Measurements from ENCODE around the gene TARS1.

DNA sequence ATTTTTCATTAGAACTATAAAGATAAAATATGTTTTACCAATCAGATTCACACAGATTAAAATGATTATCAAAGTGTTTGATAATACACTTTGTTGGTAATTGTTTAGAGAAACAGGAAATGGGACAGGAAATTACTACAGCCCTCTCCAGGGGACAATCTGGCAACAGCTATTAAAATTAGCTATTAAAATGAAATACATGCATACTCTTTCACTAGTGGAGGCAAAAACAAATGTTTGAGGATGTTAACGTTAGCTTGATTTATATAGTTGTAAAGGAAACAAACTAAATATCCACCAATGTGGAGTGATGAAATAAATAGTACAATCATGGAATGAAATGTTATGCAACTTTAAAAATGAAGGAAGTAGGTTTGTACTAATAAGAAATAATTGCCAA is 53.7 kb downstream of the TARS1 start:
- TF ChIP-seq POLR2AphosphoS5 (IDR thresholded peaks at IDR 0.05) (no peak), POLR2A (IDR thresholded peaks at IDR 0.05) (no peak)
- TF ChIP-seq, protein P1, sequence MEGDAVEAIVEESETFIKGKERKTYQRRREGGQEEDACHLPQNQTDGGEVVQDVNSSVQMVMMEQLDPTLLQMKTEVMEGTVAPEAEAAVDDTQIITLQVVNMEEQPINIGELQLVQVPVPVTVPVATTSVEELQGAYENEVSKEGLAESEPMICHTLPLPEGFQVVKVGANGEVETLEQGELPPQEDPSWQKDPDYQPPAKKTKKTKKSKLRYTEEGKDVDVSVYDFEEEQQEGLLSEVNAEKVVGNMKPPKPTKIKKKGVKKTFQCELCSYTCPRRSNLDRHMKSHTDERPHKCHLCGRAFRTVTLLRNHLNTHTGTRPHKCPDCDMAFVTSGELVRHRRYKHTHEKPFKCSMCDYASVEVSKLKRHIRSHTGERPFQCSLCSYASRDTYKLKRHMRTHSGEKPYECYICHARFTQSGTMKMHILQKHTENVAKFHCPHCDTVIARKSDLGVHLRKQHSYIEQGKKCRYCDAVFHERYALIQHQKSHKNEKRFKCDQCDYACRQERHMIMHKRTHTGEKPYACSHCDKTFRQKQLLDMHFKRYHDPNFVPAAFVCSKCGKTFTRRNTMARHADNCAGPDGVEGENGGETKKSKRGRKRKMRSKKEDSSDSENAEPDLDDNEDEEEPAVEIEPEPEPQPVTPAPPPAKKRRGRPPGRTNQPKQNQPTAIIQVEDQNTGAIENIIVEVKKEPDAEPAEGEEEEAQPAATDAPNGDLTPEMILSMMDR (IDR thresholded peaks at IDR 0.05), result no peak
